IPS DF 19.7 (cell line): ENCODE data around the gene COPE.
"Not testable (repeated sequence)": the region's sequence is repeated elsewhere in the genome, so short reads cannot be mapped to it uniquely, and the experiment has no call there.

Source experiments
- DNase-seq: peaks from one replicate; pipeline ENCODE4 v3.0.0-alpha.2; 2013; ENCODE audit warnings: low read depth, low spot score

The COPE gene

GRCh38 chr19:18908917-18909619 lies 10.1 kb downstream of the COPE start:
- no peak for DNase-seq

DNA sequence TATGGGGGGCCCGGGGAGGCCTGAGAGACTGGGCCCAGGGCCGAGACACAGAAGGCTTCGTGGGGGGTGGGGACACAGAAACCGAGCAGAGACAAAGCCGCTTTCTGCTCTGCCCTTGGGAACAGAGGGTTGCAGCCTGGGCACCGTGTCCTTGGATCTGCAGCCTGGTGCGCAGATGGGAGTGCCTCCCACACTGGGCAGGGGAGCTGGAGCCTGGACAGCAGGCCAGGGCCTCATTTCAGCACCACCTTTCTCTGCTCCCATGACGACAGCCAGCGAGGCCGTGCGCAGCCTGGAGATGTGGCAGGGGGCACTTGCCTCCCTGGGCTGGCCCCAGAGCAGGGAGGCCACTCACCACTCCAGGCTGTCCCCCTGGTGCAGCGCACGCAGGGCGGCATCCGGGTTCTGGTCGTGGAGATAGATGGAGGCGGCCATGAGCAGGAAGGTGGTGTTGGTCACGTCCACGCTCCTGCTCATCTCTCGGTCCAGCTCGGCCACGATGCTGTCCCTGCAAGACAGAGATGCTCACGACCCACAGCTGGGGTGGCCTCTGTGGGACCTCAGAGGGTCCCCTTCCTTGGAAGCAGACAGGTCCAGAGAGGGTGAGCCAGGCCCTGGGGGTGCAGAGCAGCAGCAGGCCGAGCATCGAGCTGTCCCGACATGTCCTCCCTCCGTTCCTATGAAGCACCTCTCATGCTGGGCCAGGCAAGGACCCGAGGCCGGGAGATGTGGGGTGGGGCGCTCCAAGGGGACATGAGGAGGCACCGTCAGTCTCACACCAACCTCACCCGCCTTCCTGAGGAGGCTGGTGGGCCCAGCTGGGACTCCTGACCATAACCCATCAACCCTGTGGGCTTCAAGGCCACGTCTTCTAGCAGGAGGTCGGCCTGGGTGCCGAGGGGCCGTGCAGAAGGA lies 12.3 kb downstream of the COPE start:
- no peak for DNase-seq

GRCh38 chr19:18905513-18906236 lies 13.5 kb downstream of the COPE start:
- no peak for DNase-seq

GRCh38 chr19:18905058-18905456 lies 14.1 kb downstream of the COPE start:
- no peak for DNase-seq

DNA sequence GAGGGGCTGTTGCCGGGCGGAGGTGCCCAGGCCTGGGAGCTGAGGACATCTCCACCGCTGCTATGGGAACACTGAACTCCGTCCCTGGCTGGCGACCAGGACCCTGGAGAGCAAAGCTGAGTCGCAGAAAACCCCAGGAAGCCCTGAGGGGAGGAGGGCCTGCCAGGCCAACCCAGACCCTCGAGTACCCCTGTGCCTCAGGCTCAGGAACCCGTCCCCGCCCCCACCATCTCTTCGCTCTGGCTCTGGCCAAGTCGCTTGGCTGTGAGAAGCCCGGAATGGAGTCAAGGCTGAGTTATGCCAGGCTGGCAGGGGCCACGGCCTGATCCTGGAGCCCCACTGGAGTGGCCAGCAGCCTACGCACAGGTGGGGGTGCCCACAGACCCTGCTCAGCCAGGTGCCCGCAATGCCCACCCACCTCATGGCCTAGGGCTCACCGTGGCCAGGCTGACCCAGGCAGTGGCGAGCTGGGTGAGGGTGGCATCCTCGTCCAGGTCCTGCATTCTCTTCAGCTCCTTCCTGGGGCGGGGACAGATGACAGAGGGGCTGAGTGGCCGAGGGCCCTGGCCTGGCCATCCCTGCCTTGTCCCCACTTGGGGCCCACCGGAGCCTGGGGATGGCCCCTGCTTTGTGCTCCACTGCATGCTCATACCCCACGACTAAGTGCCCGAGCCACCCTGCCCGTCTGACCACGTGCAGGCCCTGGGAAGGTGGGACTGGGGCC lies 14.7 kb downstream of the COPE start:
- no peak for DNase-seq

- no peak for DNase-seq
These were observed 15.8 kb downstream of the COPE start for GRCh38 chr19:18903156-18904037.

- not testable (repeated sequence) for DNase-seq
These were observed 16.7 kb downstream of the COPE start for GRCh38 chr19:18902519-18902918.

GRCh38 chr19:18901491-18901890 lies 17.7 kb downstream of the COPE start:
- no peak for DNase-seq

- no peak for DNase-seq
These were observed 18.3 kb downstream of the COPE start for GRCh38 chr19:18900700-18901481.

DNA sequence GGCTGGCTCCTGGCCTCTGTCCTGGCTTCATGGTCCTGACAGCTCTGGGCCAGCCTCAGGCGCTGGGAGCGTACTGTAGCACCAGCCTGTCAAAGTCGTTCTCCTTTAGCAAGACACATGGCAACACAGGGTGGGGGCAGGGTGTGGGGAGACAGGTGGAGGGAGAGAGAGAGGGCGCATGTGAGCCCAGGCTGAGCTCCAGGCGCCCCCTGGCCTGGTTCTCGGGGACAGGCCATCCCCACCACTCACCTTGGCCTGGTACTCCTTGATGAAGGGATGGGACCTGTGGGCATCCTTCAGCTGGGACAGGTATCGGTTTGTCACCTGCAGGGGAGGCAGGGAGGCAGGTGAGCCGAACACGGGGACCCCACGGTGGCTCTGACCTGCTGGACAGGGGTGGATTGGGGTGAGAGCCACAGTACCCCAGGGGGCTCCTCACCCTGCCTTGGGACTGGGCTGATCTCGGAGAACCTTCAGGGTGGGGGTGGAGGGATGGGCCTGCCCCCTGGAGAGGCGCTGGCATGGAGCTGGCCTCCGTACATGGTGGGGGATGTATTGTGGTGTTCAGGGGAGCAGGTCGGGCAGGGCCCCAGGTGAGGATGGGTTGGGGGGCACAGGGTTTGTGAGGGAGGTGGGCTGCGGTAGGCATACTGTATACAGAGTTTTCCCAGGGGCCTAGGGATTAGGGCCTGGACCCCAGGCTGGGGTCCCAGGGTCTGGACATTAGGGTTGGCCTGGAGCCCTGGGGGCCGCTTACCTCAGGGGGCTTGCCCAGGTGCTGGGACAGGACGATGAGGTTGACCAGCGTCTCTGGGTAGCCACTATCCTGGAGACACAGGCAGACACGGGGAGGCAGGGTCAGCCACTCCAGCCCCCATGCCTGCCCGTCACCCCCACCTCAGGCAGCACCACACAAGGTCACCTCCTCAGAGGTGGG lies 19.3 kb downstream of the COPE start:
- no peak for DNase-seq

- DNase-seq, result no peak
These were observed 20.4 kb downstream of the COPE start for GRCh38 chr19:18898607-18899408.

DNA sequence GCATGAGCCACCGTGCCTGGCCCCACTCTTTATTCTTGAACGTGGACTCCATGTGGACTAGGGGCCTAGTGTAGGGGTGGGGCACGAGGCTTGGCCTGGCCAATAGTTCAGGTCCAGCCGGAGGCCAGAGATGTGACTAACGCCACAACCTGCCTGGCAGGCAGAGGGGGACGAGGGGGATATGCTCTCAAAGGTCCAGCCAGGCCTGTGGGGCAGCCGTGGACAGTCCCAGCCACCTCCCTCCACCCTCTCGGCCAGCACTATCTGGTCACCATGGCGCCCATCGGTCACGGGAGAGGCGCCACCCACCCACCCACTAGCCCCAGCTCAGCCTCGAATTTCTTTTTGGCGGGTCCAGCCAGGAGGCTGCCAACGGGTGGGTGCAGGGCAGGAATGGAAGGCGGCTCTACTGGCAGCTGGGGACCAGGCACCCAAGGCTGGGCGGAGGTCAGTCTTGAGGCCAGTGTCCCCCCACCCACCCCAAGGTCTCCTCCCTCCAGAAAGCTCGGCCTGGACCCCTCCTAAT lies 21.0 kb downstream of the COPE start:
- DNase-seq, result no peak

GRCh38 chr19:18897094-18898029 lies 21.8 kb downstream of the COPE start:
- DNase-seq, result no peak

DNA sequence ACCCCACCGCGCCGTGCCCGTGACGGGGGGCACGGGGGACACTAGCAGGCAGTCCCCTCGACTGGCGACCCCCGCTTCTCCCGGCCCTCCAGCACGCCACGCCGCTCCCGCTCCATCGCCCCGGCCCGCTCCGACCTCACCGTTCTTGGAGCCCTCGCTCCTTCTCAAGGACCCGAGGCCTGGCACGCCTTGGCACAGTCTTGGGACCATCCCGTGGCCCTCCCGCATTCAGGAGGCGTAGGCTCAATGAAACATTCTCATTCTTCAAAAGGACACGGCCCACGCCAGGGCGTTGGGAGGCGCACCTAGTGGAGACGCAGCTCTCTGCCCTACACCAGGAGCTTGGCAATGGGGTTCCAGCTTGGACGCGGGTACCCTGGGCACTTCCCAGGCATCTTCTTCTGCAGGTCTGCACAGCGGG lies 22.8 kb downstream of the COPE start:
- no peak for DNase-seq

- DNase-seq, result no peak
These were observed 23.3 kb downstream of the COPE start, which contains the start of gene CERS1 for GRCh38 chr19:18895824-18896341. Gene CERS1 (minus strand): TSS chr19:18896158. CDS start chr19:18896072, 86 bp downstream.
